GM19324 (cell line): ENCODE measurements around the gene MTERF1.
"Not testable (repeated sequence)": the region's sequence is repeated elsewhere in the genome, so short reads cannot be mapped to it uniquely, and the experiment has no call there.

Source experiments
- ATAC-seq: cut with Tn5 transposase; IDR thresholded peaks from one replicate; pipeline ENCODE4 v1.9.1; 2021; ENCODE audit warnings: mild to moderate bottlenecking, moderate library complexity; ENCODE audit not compliant: unreplicated experiment, low FRiP score

Gene MTERF1

GRCh38 chr7:91880413-91881241 lies at the start of gene MTERF1:
Gene MTERF1 (minus strand): TSS chr7:91880702. CDS start chr7:91880083, 619 bp downstream.
- ATAC-seq, result peak; percentile 100

- no peak for ATAC-seq
These were observed 49.0 kb upstream of the MTERF1 start for GRCh38 chr7:91929463-91929862.

- ATAC-seq, result no peak
These were observed 47.4 kb upstream of the MTERF1 start for GRCh38 chr7:91927912-91928311.

- no peak for ATAC-seq
These were observed 42.4 kb upstream of the MTERF1 start for GRCh38 chr7:91922857-91923256.

- no peak for ATAC-seq
These were observed 37.9 kb upstream of the MTERF1 start for GRCh38 chr7:91918356-91918755.

GRCh38 chr7:91916051-91916440 lies 35.5 kb upstream of the MTERF1 start:
- no peak for ATAC-seq

- no peak for ATAC-seq
These were observed 35.0 kb upstream of the MTERF1 start for GRCh38 chr7:91915401-91916050.

GRCh38 chr7:91913612-91914011 lies 33.1 kb upstream of the MTERF1 start:
- ATAC-seq, result no peak

- no peak for ATAC-seq
These were observed 32.0 kb upstream of the MTERF1 start for GRCh38 chr7:91912494-91912893.

- no peak for ATAC-seq
These were observed 30.6 kb upstream of the MTERF1 start for GRCh38 chr7:91911121-91911520.

GRCh38 chr7:91910171-91910570 lies 29.7 kb upstream of the MTERF1 start:
- no peak for ATAC-seq

- no peak for ATAC-seq
These were observed 19.1 kb upstream of the MTERF1 start for GRCh38 chr7:91899563-91899962.

GRCh38 chr7:91898240-91898992 lies 17.9 kb upstream of the MTERF1 start:
- no peak for ATAC-seq

GRCh38 chr7:91894781-91895480 lies 14.4 kb upstream of the MTERF1 start:
- ATAC-seq, result no peak

- ATAC-seq, result not testable (repeated sequence)
These were observed 13.2 kb upstream of the MTERF1 start for GRCh38 chr7:91893699-91894098.

- ATAC-seq, result no peak
These were observed 12.4 kb upstream of the MTERF1 start for GRCh38 chr7:91892821-91893340.

- ATAC-seq, result no peak
These were observed 11.7 kb upstream of the MTERF1 start for GRCh38 chr7:91892099-91892705.

GRCh38 chr7:91888271-91889175 lies 8.0 kb upstream of the MTERF1 start:
- ATAC-seq, result not testable (repeated sequence)
